ENCODE data around the gene RGPD3.

RGPD3 gene

DNA sequence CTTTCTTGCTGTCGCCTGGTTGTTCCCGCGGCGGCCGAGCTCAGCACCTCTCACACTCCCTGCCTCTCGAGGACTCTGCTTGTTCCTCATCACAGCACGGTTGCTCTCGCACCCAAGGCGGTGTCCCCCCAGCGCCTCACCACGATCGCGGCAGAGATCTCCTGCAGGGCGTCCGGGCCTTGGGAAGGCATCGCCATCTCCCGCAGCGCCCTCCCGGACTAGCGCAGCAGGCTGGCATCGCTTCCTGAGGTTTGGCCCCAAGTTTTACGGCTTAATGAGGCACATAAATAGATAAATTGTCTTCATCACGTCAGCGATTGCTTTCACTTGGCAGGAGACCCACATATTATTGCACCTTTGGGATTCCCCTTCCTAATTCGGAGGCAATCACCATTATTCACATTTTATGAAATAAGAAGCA lies 125.4 kb downstream of the RGPD3 start:
- DNase-seq (ENCODE audit: low read depth in 2 of 2), result no peak

DNA sequence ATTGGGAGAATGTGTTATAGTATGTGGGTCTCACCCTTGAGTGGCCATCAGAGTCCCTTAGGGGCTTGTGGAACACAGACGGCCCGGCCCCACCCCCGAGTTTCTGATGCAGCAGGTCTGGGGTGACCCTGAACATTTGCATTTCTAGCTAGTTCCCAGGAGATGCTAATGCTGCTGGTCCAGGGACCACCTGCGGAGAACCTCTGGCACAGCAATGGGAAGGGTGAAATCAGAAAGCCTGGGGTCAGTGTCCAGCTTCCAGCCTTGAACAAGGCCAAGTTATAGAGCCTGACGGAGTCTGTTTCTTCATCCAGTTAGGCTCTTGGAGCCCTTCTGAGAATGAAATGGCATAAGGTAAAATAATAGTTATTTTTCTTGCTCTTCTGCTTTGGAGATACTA lies 126.5 kb downstream of the RGPD3 start:
- no peak for DNase-seq (ENCODE audit: low read depth in 2 of 2)
